Lung (tissue), 12 donors: Measurements from ENCODE around the gene SRBD1. TPM values are rescaled to one million over a fixed set of nuclear protein-coding genes. Genes with fewer than 3 reads are reported as not detected.

ENCODE experiments used
- ATAC-seq: fragments of 200-7000 bp; cut with Tn5 transposase; one replicate; pipeline ENCODE4 v1.9.1; 2020; ENCODE audit warnings: moderate number of reproducible peaks; ENCODE audit not compliant: insufficient read depth, low FRiP score
- DNase-seq, 3 donors: peaks; one replicate each; pipeline ENCODE4 v3.0.0-alpha.2; 2013 to 2017
- H3K27ac ChIP-seq, 2 donors: one replicate each; pipeline ENCODE4 v1.5.1; 2013; ENCODE audit warnings: mild to moderate bottlenecking in 2 of 2, moderate library complexity in 2 of 2, control low read depth in 1 of 2, inconsistent platforms in 1 of 2, low read depth in 1 of 2, low read length in 1 of 2
- H3K27me3 ChIP-seq, 3 donors: one replicate each; pipeline ENCODE4 v1.5.1; 2013; ENCODE audit warnings: low read length in 2 of 3; ENCODE audit not compliant: control insufficient read depth in 3 of 3, insufficient read depth in 3 of 3
- H3K36me3 ChIP-seq, 4 donors: one replicate each; pipeline ENCODE4 v1.5.1; 2013; ENCODE audit warnings: low read length in 4 of 4, mild to moderate bottlenecking in 1 of 4, moderate library complexity in 1 of 4; ENCODE audit not compliant: control insufficient read depth in 4 of 4, insufficient read depth in 4 of 4
- H3K4me1 ChIP-seq, 5 donors: one replicate each; pipeline ENCODE4 v1.5.1; 2013; ENCODE audit warnings: low read length in 5 of 5, mild to moderate bottlenecking in 2 of 5, moderate library complexity in 1 of 5; ENCODE audit not compliant: control insufficient read depth in 5 of 5, insufficient read depth in 5 of 5
- H3K4me3 ChIP-seq: one replicate; pipeline ENCODE4 v1.5.1; 2013; ENCODE audit warnings: mild to moderate bottlenecking, control low read depth, moderate library complexity
- H3K9ac ChIP-seq, 2 donors: one replicate each; pipeline ENCODE4 v1.5.1; 2013; ENCODE audit warnings: low read length in 2 of 2, control low read depth in 1 of 2; ENCODE audit not compliant: insufficient read depth in 1 of 2
- H3K9me3 ChIP-seq, 4 donors: one replicate each; pipeline ENCODE4 v1.5.1; 2013; ENCODE audit warnings: low read length in 3 of 4, mild to moderate bottlenecking in 1 of 4, moderate library complexity in 1 of 4; ENCODE audit not compliant: control insufficient read depth in 4 of 4, insufficient read depth in 3 of 4
- WGBS, 2 donors: extraction: QIAGEN DNeasy Blood & Tissue Kit; methylation state at CpG; one replicate each; pipeline ENCODE4 v1.1.7; 2013; 5-methylcytosine and 5-hydroxymethylcytosine counted together
- polyA plus RNA-seq, 2 donors: library from polyadenylated mRNA; stranded (reverse); fragments of 200-250 nt; gene quantifications; one replicate each; pipeline ENCODE4 v1.2.1, GENCODE V29; 2013
- total RNA-seq, 2 donors: library from RNA; depleted of rRNA in 1 of 2; stranded (reverse); fragments of >200 nt in 1 of 2; gene quantifications; one replicate each; pipeline ENCODE4 v1.2.1, GENCODE V29; 2014 to 2021
- TF ChIP-seq, protein P1 (sequence below): IDR thresholded peaks from 2 replicates; pipeline ENCODE4 v1.5.1; 2012; ENCODE audit warnings: mild to moderate bottlenecking; ENCODE audit errors: control extremely low read depth, extremely low read depth
- donor health status: control.
- donor health status: control.
- donor health status: Bipolar disorder and iron deficiency.
- donor health status: healthy.
- donor health status: DM: yes; HTN: yes; CAD: no.

The SRBD1 gene
- total and polyA plus RNA-seq, 4 donors: 5.6 to 30.6 (median 11.5) TPM

- TF ChIP-seq, protein P1, sequence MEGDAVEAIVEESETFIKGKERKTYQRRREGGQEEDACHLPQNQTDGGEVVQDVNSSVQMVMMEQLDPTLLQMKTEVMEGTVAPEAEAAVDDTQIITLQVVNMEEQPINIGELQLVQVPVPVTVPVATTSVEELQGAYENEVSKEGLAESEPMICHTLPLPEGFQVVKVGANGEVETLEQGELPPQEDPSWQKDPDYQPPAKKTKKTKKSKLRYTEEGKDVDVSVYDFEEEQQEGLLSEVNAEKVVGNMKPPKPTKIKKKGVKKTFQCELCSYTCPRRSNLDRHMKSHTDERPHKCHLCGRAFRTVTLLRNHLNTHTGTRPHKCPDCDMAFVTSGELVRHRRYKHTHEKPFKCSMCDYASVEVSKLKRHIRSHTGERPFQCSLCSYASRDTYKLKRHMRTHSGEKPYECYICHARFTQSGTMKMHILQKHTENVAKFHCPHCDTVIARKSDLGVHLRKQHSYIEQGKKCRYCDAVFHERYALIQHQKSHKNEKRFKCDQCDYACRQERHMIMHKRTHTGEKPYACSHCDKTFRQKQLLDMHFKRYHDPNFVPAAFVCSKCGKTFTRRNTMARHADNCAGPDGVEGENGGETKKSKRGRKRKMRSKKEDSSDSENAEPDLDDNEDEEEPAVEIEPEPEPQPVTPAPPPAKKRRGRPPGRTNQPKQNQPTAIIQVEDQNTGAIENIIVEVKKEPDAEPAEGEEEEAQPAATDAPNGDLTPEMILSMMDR: no peak
- H3K27me3 ChIP-seq: no peaks in the 10 kb centered on the region
- H3K9ac ChIP-seq: no peak overlapping the region
- no peaks in the 10 kb centered on the region for H3K36me3 ChIP-seq
- no peak overlapping the region for H3K27ac ChIP-seq
- no peak for ATAC-seq
- H3K9me3 ChIP-seq: no peaks in the 10 kb centered on the region
- no peaks in the 10 kb centered on the region for H3K4me1 ChIP-seq
- H3K4me3 ChIP-seq: no peak overlapping the region
- no peak for DNase-seq
- 91 to 92% methylated on average over 6 of the region's 6 CpGs for WGBS, 2 donors
Observed at GRCh38 chr2:45622336-45623075, 11.4 kb upstream of the SRBD1 start.

DNA sequence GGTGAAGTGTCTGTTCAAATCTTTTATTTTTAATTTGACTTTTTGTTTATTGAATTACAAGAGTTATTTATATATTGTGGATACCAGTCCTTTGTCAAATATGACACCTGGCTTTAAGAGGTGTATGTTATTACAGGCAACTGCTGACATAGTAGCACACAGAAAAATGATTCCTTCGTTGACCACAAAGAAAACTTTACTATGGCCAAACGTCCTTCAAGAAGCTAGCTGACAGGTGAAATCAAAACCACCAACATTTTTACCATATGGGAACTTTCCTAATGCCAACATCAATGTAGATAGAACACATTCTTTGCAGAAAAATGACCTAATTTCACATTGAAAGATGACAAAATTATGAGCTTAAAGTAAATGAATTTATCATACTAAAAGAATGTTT, 6.4 kb upstream of the SRBD1 start:
- peaks cover 0 to 3% (median 0%) of the 10 kb centered on the region in 5 donors for H3K4me1 ChIP-seq
- no peak overlapping the region for H3K4me3 ChIP-seq
- H3K36me3 ChIP-seq: no peaks in the 10 kb centered on the region
- TF ChIP-seq, protein P1: no peak
- DNase-seq (no peak), ATAC-seq (no peak)
- WGBS, 2 donors: 46 to 68% methylated on average over 2 of the region's 2 CpGs
- H3K9ac ChIP-seq: no peak overlapping the region
- H3K27ac ChIP-seq: no peak overlapping the region
- H3K27me3 ChIP-seq: no peaks in the 10 kb centered on the region
- no peaks in the 10 kb centered on the region for H3K9me3 ChIP-seq

GRCh38 chr2:45616658-45617411, 5.8 kb upstream of the SRBD1 start:
- TF ChIP-seq, protein P1: no peak
- ATAC-seq (no peak), DNase-seq (no peak)

More at GRCh38 chr2:45616658-45617411, 5.8 kb upstream of the SRBD1 start:
- Histone ChIP-seq H3K9ac (no peak overlapping the region), H3K36me3 (no peaks in the 10 kb centered on the region), H3K4me1 (peaks cover 0 to 8% (median 2%) of the 10 kb centered on the region in 5 donors), H3K27ac (no peak overlapping the region), H3K9me3 (no peaks in the 10 kb centered on the region), H3K4me3 (no peak overlapping the region), H3K27me3 (no peaks in the 10 kb centered on the region)
- 49 to 61% methylated on average over 4 of the region's 4 CpGs for WGBS, 2 donors
